Measurements from ENCODE around the gene UPK1B.

- no peak for TF ChIP-seq POLR2A (IDR thresholded peaks at IDR 0.05)
- TF ChIP-seq, protein P1, sequence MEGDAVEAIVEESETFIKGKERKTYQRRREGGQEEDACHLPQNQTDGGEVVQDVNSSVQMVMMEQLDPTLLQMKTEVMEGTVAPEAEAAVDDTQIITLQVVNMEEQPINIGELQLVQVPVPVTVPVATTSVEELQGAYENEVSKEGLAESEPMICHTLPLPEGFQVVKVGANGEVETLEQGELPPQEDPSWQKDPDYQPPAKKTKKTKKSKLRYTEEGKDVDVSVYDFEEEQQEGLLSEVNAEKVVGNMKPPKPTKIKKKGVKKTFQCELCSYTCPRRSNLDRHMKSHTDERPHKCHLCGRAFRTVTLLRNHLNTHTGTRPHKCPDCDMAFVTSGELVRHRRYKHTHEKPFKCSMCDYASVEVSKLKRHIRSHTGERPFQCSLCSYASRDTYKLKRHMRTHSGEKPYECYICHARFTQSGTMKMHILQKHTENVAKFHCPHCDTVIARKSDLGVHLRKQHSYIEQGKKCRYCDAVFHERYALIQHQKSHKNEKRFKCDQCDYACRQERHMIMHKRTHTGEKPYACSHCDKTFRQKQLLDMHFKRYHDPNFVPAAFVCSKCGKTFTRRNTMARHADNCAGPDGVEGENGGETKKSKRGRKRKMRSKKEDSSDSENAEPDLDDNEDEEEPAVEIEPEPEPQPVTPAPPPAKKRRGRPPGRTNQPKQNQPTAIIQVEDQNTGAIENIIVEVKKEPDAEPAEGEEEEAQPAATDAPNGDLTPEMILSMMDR (IDR thresholded peaks at IDR 0.05): no peak
Measured at GRCh38 chr3:119220198-119220597, 46.8 kb downstream of the UPK1B start.
